HEK293 (cell line): ENCODE results near the gene HPSE2.

ENCODE experiments used
- CTCF ChIA-PET: fragments of 350-600 bp; formaldehyde crosslinking; extraction: SDS; loops from one replicate; lab custom pipeline; 2021; ENCODE audit warnings: antibody characterized with exemption; lab: Yijun Ruan, JAX
- POLR2A ChIA-PET: fragments of 300-600 bp; formaldehyde crosslinking; extraction: SDS; loops from one replicate; lab custom pipeline; 2020; ENCODE audit warnings: antibody characterized with exemption, inconsistent platforms; lab: Yijun Ruan, JAX
- H3K27ac ChIP-seq: fragments of 200-500 bp; sonication (Bioruptor generic); 2 replicates; pipeline ENCODE4 v1.5.1; 2014; ENCODE audit warnings: low read depth, low read length, control low read depth, inconsistent platforms; ENCODE audit errors: extremely low read depth
- H3K36me3 ChIP-seq, 2 experiments: fragments of 200-500 bp in 1 of 2; sonication (Bioruptor generic) in 1 of 2; 1 replicate in 1 of 2; 2 replicates in 1 of 2; pipeline ENCODE4 v1.5.1; 2014 to 2017; ENCODE audit warnings: inconsistent platforms in 2 of 2, low read length in 2 of 2; ENCODE audit not compliant: control insufficient read depth in 2 of 2, insufficient read depth in 1 of 2
- H3K4me1 ChIP-seq: fragments of 200-500 bp; sonication (Bioruptor generic); 2 replicates; pipeline ENCODE4 v1.5.1; 2014; ENCODE audit warnings: mild to moderate bottlenecking, low read length, inconsistent platforms; ENCODE audit not compliant: control insufficient read depth, insufficient read depth
- H3K4me3 ChIP-seq: 2 replicates; pipeline ENCODE4 v1.5.1; 2011; ENCODE audit warnings: low read depth, mild to moderate bottlenecking, control low read depth, low read length, moderate library complexity
- H3K9me3 ChIP-seq: fragments of 200-500 bp; sonication (Bioruptor generic); 2 replicates; pipeline ENCODE4 v1.5.1; 2014; ENCODE audit warnings: low read depth, low read length, inconsistent platforms; ENCODE audit not compliant: control insufficient read depth, insufficient read depth
- HOXA7 ChIP-seq: sonication (generic); formaldehyde crosslinking; IDR thresholded peaks from 2 replicates; pipeline ENCODE4 v1.8.1; 2022; ENCODE audit warnings: missing genetic modification reagents, borderline replicate concordance
- KLF9 ChIP-seq: fragments of 450-650 bp; formaldehyde crosslinking; IDR thresholded peaks from 2 replicates; pipeline ENCODE4 v1.5.1; 2016; ENCODE audit warnings: missing biosample characterization, missing genetic modification characterization, low read depth
- MZF1 ChIP-seq: fragments of 450-650 bp; formaldehyde crosslinking; IDR thresholded peaks from 2 replicates; pipeline ENCODE4 v1.5.1; 2017; ENCODE audit warnings: missing biosample characterization, missing genetic modification characterization, borderline replicate concordance
- ZFP37 ChIP-seq: fragments of 450-650 bp; formaldehyde crosslinking; IDR thresholded peaks from 2 replicates; pipeline ENCODE4 v1.5.1; 2016; ENCODE audit warnings: missing biosample characterization, missing genetic modification characterization
- ZNF112 ChIP-seq: fragments of 450-650 bp; formaldehyde crosslinking; IDR thresholded peaks from 2 replicates; pipeline ENCODE4 v1.5.0; 2017; ENCODE audit warnings: missing biosample characterization, missing genetic modification characterization
- ZNF184 ChIP-seq: fragments of 450-650 bp; IDR thresholded peaks from 2 replicates; pipeline ENCODE4 v1.5.1; 2018; ENCODE audit warnings: missing biosample characterization, mild to moderate bottlenecking, missing genetic modification characterization
- ZNF24 ChIP-seq: fragments of 450-650 bp; formaldehyde crosslinking; IDR thresholded peaks from 2 replicates; pipeline ENCODE4 v1.5.1; 2016; ENCODE audit warnings: missing biosample characterization, missing genetic modification characterization
- ZNF266 ChIP-seq: fragments of 450-650 bp; formaldehyde crosslinking; IDR thresholded peaks from 2 replicates; pipeline ENCODE4 v1.5.1; 2016; ENCODE audit warnings: missing biosample characterization, missing genetic modification characterization, low read depth
- ZNF341 ChIP-seq: fragments of 450-650 bp; formaldehyde crosslinking; IDR thresholded peaks from 2 replicates; pipeline ENCODE4; 2016; ENCODE audit warnings: low read depth, missing biosample characterization, missing genetic modification characterization
- ZNF398 ChIP-seq: fragments of 450-650 bp; formaldehyde crosslinking; IDR thresholded peaks from 2 replicates; pipeline ENCODE4 v1.5.1; 2017; ENCODE audit warnings: missing biosample characterization, missing genetic modification characterization
- ZNF423 ChIP-seq: fragments of 450-650 bp; formaldehyde crosslinking; IDR thresholded peaks from 2 replicates; pipeline ENCODE4 v1.5.1; 2016; ENCODE audit warnings: missing biosample characterization, missing genetic modification characterization
- ZNF473 ChIP-seq: fragments of 450-650 bp; formaldehyde crosslinking; IDR thresholded peaks from 2 replicates; pipeline ENCODE4 v1.5.1; 2017; ENCODE audit warnings: missing biosample characterization, missing genetic modification characterization
- ZNF513 ChIP-seq: fragments of 450-650 bp; IDR thresholded peaks from 2 replicates; pipeline ENCODE4 v1.5.1; 2018; ENCODE audit warnings: missing biosample characterization, missing genetic modification characterization
- ZNF549 ChIP-seq: fragments of 450-650 bp; IDR thresholded peaks from 2 replicates; pipeline ENCODE4 v1.5.1; 2018; ENCODE audit warnings: missing biosample characterization, missing genetic modification characterization, mild to moderate bottlenecking, inconsistent platforms, moderate library complexity
- ZNF707 ChIP-seq: fragments of 450-650 bp; formaldehyde crosslinking; IDR thresholded peaks from 2 replicates; pipeline ENCODE4 v1.5.1; 2016; ENCODE audit warnings: missing biosample characterization, missing genetic modification characterization
- ZNF747 ChIP-seq: fragments of 450-650 bp; formaldehyde crosslinking; IDR thresholded peaks from 2 replicates; pipeline ENCODE4 v1.5.1; 2016; ENCODE audit warnings: missing biosample characterization, missing genetic modification characterization
- ZNF837 ChIP-seq: fragments of 450-650 bp; formaldehyde crosslinking; IDR thresholded peaks from 2 replicates; pipeline ENCODE4 v1.5.1; 2016; ENCODE audit warnings: missing biosample characterization, missing genetic modification characterization
- ZNF843 ChIP-seq: fragments of 450-650 bp; formaldehyde crosslinking; IDR thresholded peaks from 2 replicates; pipeline ENCODE4 v1.5.1; 2016; ENCODE audit warnings: missing biosample characterization, missing genetic modification characterization
- TF ChIP-seq, protein P1 (sequence below): fragments of 450-650 bp; formaldehyde crosslinking; conservative IDR thresholded peaks from 2 replicates; pipeline ENCODE4 v1.5.1; 2016; ENCODE audit warnings: low read depth, missing biosample characterization, missing genetic modification characterization
- TF ChIP-seq, protein P2 (sequence below): fragments of 450-650 bp; formaldehyde crosslinking; IDR thresholded peaks from 2 replicates; pipeline ENCODE4 v1.5.1; 2016; ENCODE audit warnings: missing biosample characterization, missing genetic modification characterization

HPSE2 gene

DNA sequence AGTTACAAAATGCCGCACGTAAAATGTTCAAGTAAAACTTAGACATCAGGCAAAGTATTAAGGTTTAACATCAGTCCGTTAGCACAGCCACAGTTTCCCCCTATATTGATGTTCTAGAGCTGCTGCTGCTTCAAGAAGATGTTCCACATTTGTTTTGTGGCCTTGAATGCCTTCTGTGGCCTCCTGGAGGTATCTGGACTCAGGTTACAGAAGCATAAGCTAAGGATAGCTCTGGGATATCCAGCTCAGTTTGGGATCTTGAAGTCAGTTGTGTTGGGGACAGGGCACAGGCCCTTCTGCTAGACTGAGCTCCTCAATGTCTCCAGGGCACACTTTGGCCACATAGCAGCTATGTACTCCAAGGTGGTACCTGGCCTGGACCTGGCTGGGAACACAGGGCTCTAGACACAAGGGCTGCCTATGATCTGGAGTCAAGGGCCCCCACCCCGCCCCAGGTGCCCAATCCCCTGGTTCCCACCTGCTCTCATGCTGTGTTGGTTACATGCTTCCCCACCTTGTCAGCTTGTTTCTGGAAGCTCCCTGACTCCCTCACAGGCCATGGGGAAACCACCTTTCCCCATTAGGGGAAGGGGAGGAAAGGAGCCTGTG, 825.4 kb downstream of the HPSE2 start:
- TF ChIP-seq ZNF513 (tag by site-specific recombination) (no peak), ZNF843 (tag by site-specific recombination) (no peak), ZNF707 (tag by site-specific recombination) (no peak), HOXA7 (CRISPR knock-in tag) (no peak), MZF1 (tag by site-specific recombination) (no peak), KLF9 (tag by site-specific recombination) (no peak), ZNF837 (tag by site-specific recombination) (no peak), ZNF398 (tag by site-specific recombination) (no peak), ZNF112 (tag by site-specific recombination) (no peak), ZNF341 (no peak), ZNF266 (tag by site-specific recombination) (no peak), ZNF24 (no peak), ZNF184 (tag by site-specific recombination) (no peak), ZNF423 (no peak), ZNF473 (no peak), ZNF747 (tag by site-specific recombination) (no peak), ZFP37 (tag by site-specific recombination) (no peak), ZNF549 (tag by site-specific recombination) (no peak)
- TF ChIP-seq, protein P1, sequence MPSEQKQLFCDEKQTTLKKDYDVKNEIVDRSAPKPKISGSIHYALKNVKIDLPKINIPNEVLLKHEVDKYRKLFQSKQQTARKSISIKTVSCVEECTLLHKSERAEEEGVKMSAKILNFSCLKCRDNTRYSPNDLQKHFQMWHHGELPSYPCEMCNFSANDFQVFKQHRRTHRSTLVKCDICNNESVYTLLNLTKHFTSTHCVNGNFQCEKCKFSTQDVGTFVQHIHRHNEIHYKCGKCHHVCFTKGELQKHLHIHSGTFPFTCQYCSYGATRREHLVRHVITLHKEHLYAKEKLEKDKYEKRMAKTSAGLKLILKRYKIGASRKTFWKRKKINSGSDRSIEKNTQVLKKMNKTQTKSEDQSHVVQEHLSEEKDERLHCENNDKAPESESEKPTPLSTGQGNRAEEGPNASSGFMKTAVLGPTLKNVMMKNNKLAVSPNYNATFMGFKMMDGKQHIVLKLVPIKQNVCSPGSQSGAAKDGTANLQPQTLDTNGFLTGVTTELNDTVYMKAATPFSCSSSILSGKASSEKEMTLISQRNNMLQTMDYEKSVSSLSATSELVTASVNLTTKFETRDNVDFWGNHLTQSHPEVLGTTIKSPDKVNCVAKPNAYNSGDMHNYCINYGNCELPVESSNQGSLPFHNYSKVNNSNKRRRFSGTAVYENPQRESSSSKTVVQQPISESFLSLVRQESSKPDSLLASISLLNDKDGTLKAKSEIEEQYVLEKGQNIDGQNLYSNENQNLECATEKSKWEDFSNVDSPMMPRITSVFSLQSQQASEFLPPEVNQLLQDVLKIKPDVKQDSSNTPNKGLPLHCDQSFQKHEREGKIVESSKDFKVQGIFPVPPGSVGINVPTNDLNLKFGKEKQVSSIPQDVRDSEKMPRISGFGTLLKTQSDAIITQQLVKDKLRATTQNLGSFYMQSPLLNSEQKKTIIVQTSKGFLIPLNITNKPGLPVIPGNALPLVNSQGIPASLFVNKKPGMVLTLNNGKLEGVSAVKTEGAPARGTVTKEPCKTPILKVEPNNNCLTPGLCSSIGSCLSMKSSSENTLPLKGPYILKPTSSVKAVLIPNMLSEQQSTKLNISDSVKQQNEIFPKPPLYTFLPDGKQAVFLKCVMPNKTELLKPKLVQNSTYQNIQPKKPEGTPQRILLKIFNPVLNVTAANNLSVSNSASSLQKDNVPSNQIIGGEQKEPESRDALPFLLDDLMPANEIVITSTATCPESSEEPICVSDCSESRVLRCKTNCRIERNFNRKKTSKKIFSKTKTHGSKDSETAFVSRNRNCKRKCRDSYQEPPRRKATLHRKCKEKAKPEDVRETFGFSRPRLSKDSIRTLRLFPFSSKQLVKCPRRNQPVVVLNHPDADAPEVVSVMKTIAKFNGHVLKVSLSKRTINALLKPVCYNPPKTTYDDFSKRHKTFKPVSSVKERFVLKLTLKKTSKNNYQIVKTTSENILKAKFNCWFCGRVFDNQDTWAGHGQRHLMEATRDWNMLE (tag by site-specific recombination) = no peak
- TF ChIP-seq, protein P2, sequence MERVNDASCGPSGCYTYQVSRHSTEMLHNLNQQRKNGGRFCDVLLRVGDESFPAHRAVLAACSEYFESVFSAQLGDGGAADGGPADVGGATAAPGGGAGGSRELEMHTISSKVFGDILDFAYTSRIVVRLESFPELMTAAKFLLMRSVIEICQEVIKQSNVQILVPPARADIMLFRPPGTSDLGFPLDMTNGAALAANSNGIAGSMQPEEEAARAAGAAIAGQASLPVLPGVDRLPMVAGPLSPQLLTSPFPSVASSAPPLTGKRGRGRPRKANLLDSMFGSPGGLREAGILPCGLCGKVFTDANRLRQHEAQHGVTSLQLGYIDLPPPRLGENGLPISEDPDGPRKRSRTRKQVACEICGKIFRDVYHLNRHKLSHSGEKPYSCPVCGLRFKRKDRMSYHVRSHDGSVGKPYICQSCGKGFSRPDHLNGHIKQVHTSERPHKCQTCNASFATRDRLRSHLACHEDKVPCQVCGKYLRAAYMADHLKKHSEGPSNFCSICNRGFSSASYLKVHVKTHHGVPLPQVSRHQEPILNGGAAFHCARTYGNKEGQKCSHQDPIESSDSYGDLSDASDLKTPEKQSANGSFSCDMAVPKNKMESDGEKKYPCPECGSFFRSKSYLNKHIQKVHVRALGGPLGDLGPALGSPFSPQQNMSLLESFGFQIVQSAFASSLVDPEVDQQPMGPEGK = no peak
- H3K27ac ChIP-seq = no peak overlapping the region
- H3K4me3 ChIP-seq = no peak overlapping the region
- ChIA-PET CTCF (interaction anchor here (0.5 to 0.9 kb wide), 2 partner anchors 15 to 874 kb away, joined by 3 read pairs; no protein-coding TSS in a partner anchor), POLR2A (no interaction called here)
- peaks cover 2% of the 10 kb centered on the region; the same call in 1 of the 2 replicates for H3K4me1 ChIP-seq
- no peaks in the 10 kb centered on the region for H3K9me3 ChIP-seq
- H3K36me3 ChIP-seq = no peaks in the 10 kb centered on the region
